ENCODE data around the gene BUD13. TPM values are rescaled to one million over a fixed set of nuclear protein-coding genes. Genes with fewer than 3 reads are reported as not detected.
"Not testable (repeated sequence)": the region's sequence is repeated elsewhere in the genome, so short reads cannot be mapped to it uniquely, and the experiment has no call there.

The BUD13 gene
- total and polyA plus RNA-seq, 9 of the 15 experiments (the other 6 are each of a cell fraction or from before 2014, with no cell fraction given): 9.5 to 34.1 (median 27.1) TPM

DNA sequence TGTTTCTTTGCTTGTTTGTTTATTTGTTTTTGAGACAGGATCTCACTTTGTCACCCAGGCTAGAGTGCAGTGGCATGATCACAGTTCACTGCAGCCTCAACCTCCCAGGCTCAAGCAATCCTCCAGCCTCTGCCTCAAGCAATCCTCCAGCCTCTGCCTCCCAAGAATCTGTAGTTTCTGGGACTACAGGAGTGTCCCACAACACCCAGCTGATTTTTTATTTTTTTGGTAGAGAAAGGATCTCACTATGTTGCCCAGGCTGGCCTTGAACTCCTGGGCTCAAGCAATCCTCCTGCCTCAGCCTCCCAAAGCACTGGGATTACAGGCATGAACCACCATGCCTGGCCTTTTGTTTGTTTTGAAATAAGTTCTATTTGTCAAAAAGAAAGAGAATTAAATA, 28.9 kb upstream of the BUD13 start:
- H3K9ac ChIP-seq (ENCODE audit: insufficient read depth in 1 of 2, low read depth in 2 of 2, low read length in 2 of 2); CTCF ChIA-PET (ENCODE audit: low intra/inter-chr PET ratio); H3K36me3 ChIP-seq (ENCODE audit: control insufficient read depth, insufficient read depth, low read length); H3K27ac ChIP-seq (ENCODE audit: extremely low read depth, low read depth, low read length); H3K9me1 ChIP-seq (ENCODE audit: control insufficient read depth, insufficient read depth, low read length); FAIRE-seq; intact Hi-C loops (cut with micrococcal nuclease); H2AFZ ChIP-seq (ENCODE audit: low read depth, low read length); H4K20me1 ChIP-seq (replicated peaks; ENCODE audit: control insufficient read depth, insufficient read depth, low read length); ATAC-seq; H3K9me3 ChIP-seq (replicated peaks; ENCODE audit: control insufficient read depth, insufficient read depth, low read depth, low read length); H3K79me2 ChIP-seq (ENCODE audit: control insufficient read depth, insufficient read depth, low read length); H3K4me1 ChIP-seq (replicated peaks in 1 of 2; ENCODE audit: control insufficient read depth in 2 of 2, insufficient read depth in 2 of 2, low read length in 2 of 2); H3K4me3 ChIP-seq; H3K4me2 ChIP-seq (ENCODE audit: insufficient read depth, low read length); in situ Hi-C loops (cut with MboI); BruUV-seq (replicated peaks); DNase-seq (ENCODE audit: extremely low read depth in 1 of 4, low spot score in 3 of 4); H3K27me3 ChIP-seq (ENCODE audit: control insufficient read depth in 2 of 2, insufficient read depth in 2 of 2, low read length in 2 of 2); POLR2A ChIA-PET: not testable (repeated sequence)
- peak; percentile 55 for TF ChIP-seq ZNF121 (CRISPR knock-in tag; conservative IDR thresholded peaks at IDR 0.05)

- Histone ChIP-seq H3K4me1 (replicated peaks in 1 of 2; ENCODE audit: control insufficient read depth in 2 of 2, insufficient read depth in 2 of 2, low read length in 2 of 2) (peaks cover 3 to 7% of the 10 kb centered on the region in 2 experiments; a peak in 4 of 5 replicates), H3K9ac (ENCODE audit: insufficient read depth in 1 of 2, low read depth in 2 of 2, low read length in 2 of 2) (no peak overlapping the region), H3K4me3 (no peak overlapping the region), H4K20me1 (replicated peaks; ENCODE audit: control insufficient read depth, insufficient read depth, low read length) (no peaks in the 10 kb centered on the region), H3K79me2 (ENCODE audit: control insufficient read depth, insufficient read depth, low read length) (no peaks in the 10 kb centered on the region), H3K36me3 (ENCODE audit: control insufficient read depth, insufficient read depth, low read length) (no peaks in the 10 kb centered on the region), H3K9me3 (replicated peaks; ENCODE audit: control insufficient read depth, insufficient read depth, low read depth, low read length) (no peaks in the 10 kb centered on the region), H3K4me2 (ENCODE audit: insufficient read depth, low read length) (no peak overlapping the region), H3K27ac (ENCODE audit: extremely low read depth, low read depth, low read length) (no peak overlapping the region), H3K9me1 (ENCODE audit: control insufficient read depth, insufficient read depth, low read length) (no peaks in the 10 kb centered on the region), H2AFZ (ENCODE audit: low read depth, low read length) (no peak overlapping the region), H3K27me3 (ENCODE audit: control insufficient read depth in 2 of 2, insufficient read depth in 2 of 2, low read length in 2 of 2) (no peaks in the 10 kb centered on the region; a peak in 1 of 5 replicates)
- FAIRE-seq: no peak
- in situ Hi-C loops (cut with MboI) (no loop called here), intact Hi-C loops (cut with micrococcal nuclease) (no loop called here)
- POLR2A ChIA-PET: interaction anchor here (1.5 kb wide), 1 partner anchor 14 kb away, joined by 4 read pairs; no protein-coding TSS in a partner anchor
- CTCF ChIA-PET (ENCODE audit: low intra/inter-chr PET ratio): no interaction called here
- no peak for DNase-seq (ENCODE audit: extremely low read depth in 1 of 4, low spot score in 3 of 4)
- TF ChIP-seq SMARCA4 (IDR thresholded peaks at IDR 0.05) (no peak), NFE2L1 (tag; IDR thresholded peaks at IDR 0.05; ENCODE audit: borderline replicate concordance, low read depth) (peak; percentile 76), MAFF (IDR thresholded peaks at IDR 0.05; ENCODE audit: low read length) (peak; percentile 72), NFE2 (IDR thresholded peaks at IDR 0.05; ENCODE audit: low read depth) (peak; percentile 71), ZNF395 (CRISPR knock-in tag; IDR thresholded peaks at IDR 0.05) (no peak), MCM7 (IDR thresholded peaks at IDR 0.05) (no peak), POLR2AphosphoS5 (IDR thresholded peaks at IDR 0.05; ENCODE audit: control insufficient read depth, insufficient read depth, low read depth, low read length) (no peak), MAFG (tag; conservative IDR thresholded peaks at IDR 0.05) (peak; percentile 83), CSDE1 (IDR thresholded peaks at IDR 0.05) (no peak), ZNF316 (IDR thresholded peaks at IDR 0.05) (peak; percentile 77), C11orf30 (IDR thresholded peaks at IDR 0.05; ENCODE audit: low read depth) (peak; percentile 66; the same call in 1 of the 2 replicates), MAFK (IDR thresholded peaks at IDR 0.05; ENCODE audit: low read length) (peak; percentile 68; the same call in 1 of the 2 replicates)
- TF ChIP-seq, protein P1, sequence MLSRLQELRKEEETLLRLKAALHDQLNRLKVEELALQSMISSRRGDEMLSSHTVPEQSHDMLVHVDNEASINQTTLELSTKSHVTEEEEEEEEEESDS (CRISPR knock-in tag; IDR thresholded peaks at IDR 0.05): no peak
- 62% methylated on average over 2 of the region's 2 CpGs for WGBS (ENCODE audit: insufficient coverage, low coverage, missing lambda C conversion rate)
- ATAC-seq: no peak
- BruUV-seq (replicated peaks): no TSS peak
Observed at GRCh38 chr11:116800610-116801009, 27.8 kb upstream of the BUD13 start.
